Right ventricle myocardium superior (tissue), 1 donor: Measurements from ENCODE around the gene TMEM231. TPM values are rescaled to one million over a fixed set of nuclear protein-coding genes. Genes with fewer than 3 reads are reported as not detected.
"Not testable (repeated sequence)": the region's sequence is repeated elsewhere in the genome, so short reads cannot be mapped to it uniquely, and the experiment has no call there.

Source experiments
- ATAC-seq: fragments of 200-7000 bp; cut with Tn5 transposase; one replicate; pipeline ENCODE4 v1.9.1; 2020; ENCODE audit warnings: mild to moderate bottlenecking; ENCODE audit not compliant: poor library complexity
- DNase-seq: peaks from one replicate; pipeline ENCODE4 v3.0.0-alpha.2; 2020
- intact Hi-C: fragments of 100-400 bp; cut with DNase I; formaldehyde crosslinking; loops from one replicate; pipeline ENCODE4 v1.11.2; 2022
- long read RNA-seq: library from polyadenylated mRNA; unstranded; transcript quantifications from one replicate; pipeline ENCODE4 v2.0.0, GENCODE V29; 2021
- total RNA-seq: library from RNA; stranded (reverse); fragmentation: NEBNext Ultra II Directional; extraction: Animal tissue kit (Norgen Biotek cat#: 25700); gene quantifications from one replicate; pipeline ENCODE4 v1.2.1, GENCODE V29; 2021
- donor health status: DM: no; HTN: yes; CAD: no; lungs with severe emphysema.

Gene TMEM231
- 4.1 TPM for total RNA-seq
- long read RNA-seq, full-length matches to known transcripts: 25 of 31 reads
- long read RNA-seq, partial matches to known transcripts: 1 of 31 reads
- long read RNA-seq, other reads (novel, unspliced or antisense): 5 of 31 reads

GRCh38 chr16:75555707-75556430 lies at the start of gene TMEM231:
Gene TMEM231 (minus strand): TSS chr16:75556252. CDS start chr16:75556209, 43 bp downstream.
- ATAC-seq: peak; percentile 98
- intact Hi-C loops: loop anchor here (10.0 kb wide), 1 partner anchor 81 kb away; no protein-coding TSS in a partner anchor
- peak; percentile 99 for DNase-seq

GRCh38 chr16:75603241-75603640 lies 47.2 kb upstream of the TMEM231 start:
- ATAC-seq (no peak), DNase-seq (no peak)
- intact Hi-C loops: no loop called here

GRCh38 chr16:75599452-75600277 lies 43.6 kb upstream of the TMEM231 start:
- no peak for DNase-seq
- ATAC-seq: no peak
- intact Hi-C loops: no loop called here

DNA sequence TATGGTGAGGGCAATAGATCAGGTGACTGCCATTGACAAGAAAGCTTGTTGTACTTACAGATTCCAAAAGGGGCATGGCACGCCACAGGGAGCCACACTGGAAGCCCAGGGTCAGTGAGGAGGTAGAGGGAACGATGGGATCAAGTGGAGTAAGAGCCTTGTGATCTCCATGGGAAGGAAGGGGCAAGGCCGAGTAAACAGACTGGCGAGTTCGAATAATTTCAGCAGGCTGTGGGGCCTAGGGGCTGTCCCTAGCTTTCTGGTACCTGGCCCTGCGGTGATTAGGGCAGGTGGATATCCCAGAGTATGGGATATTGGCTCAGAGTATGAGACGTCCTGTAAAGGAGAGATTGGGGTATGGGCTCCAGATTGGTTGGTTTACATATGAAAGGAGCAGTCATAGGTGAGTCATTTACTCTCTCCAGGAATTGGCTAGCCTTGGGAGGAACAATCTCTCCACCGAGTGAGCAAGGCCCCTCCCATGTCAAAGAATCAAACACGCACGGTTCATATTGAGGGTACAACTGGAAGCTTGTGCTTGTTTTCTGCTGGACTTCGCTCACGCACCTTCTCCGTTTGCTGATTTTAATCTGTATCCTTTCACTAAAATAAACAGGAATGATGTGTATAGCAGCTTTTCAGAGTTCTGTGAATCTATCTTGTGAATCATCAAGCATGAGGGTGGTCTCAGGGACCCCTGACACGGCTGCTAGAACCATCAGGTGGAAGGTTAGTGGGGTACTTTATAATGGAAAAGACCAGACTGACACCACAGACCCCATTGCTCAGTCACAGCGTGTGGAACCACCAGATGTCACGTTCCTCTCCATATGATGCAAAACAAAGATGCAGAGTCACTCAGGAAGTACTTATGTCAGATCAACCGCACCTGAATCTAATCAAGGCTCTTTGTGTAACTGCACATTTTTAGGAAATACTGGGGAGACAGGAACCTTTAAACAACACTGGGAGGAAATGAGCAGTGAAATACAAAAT lies 38.1 kb upstream of the TMEM231 start:
- ATAC-seq (no peak), DNase-seq (no peak)
- intact Hi-C loops: no loop called here

GRCh38 chr16:75593308-75593707 lies 37.3 kb upstream of the TMEM231 start:
- ATAC-seq: no peak
- DNase-seq: no peak
- intact Hi-C loops: no loop called here

- ATAC-seq, DNase-seq, intact Hi-C loops: not testable (repeated sequence)
These were observed 35.9 kb upstream of the TMEM231 start for GRCh38 chr16:75591927-75592326.

DNA sequence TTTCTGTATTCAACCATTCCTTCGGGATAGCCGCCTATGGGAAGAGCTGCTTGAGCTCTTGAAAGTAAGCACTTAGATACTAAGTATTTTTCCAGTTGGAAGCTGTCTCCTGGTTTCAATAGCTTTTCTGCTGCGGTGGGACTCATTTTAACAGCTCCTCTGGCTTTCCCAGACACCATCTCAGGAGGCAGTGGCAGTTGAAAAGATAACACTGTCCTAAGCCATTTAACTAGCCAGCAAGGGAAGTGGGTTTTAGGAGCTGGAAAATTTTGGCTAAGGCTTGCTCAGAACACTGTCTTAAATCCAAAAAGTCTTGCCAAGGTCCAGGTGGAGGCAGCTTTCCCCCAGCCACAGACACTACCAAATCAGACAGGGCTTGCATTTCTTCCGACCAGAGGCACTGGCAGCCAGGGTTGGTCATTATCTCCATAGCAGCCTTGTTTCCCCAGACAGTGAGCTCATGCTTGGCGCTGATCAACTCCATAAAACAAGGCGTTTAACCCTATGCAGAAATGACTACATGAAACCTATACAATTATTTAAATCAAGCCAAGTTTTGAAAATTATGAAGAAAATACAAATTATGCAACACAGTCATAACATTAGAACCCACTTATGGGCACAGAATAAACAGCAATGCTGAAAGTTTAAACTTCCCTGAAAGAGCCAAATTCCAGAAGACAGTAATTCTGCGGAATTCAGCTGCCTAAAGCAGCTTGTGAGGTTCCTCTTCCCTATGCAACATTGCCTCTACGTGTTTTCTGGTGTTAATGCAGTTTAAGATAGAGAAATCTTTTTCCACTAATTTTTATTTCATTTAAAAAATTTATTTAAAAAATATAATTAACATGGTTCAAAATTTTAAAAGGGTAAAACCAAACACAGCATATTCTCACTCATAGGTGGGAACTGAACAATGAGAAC lies 35.1 kb upstream of the TMEM231 start:
- peak; percentile 75 for DNase-seq
- peak; percentile 92 for ATAC-seq
- intact Hi-C loops: no loop called here

GRCh38 chr16:75589306-75589705 lies 33.3 kb upstream of the TMEM231 start:
- ATAC-seq (peak; percentile 68), DNase-seq (peak; percentile 62)
- intact Hi-C loops: no loop called here

DNA sequence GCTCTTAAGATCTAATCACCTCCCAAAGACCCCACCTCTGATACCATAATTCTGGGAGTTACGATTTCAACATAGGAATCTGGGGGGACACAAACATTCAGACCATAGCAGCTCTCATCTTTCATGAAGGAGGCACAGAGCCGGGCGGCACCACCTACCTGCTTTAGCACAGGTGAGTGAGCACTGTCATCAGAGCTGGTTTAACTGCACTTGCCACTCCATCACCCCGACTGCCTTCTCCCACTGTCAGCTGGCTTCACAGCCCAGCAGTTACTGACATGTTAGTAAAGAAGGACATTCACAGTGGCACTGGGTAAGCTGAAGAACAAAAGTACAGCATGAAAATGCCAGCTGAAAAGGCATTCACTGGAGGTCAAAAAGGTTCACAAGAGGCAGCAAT lies 32.7 kb upstream of the TMEM231 start:
- no peak for DNase-seq
- ATAC-seq: no peak
- intact Hi-C loops: no loop called here

DNA sequence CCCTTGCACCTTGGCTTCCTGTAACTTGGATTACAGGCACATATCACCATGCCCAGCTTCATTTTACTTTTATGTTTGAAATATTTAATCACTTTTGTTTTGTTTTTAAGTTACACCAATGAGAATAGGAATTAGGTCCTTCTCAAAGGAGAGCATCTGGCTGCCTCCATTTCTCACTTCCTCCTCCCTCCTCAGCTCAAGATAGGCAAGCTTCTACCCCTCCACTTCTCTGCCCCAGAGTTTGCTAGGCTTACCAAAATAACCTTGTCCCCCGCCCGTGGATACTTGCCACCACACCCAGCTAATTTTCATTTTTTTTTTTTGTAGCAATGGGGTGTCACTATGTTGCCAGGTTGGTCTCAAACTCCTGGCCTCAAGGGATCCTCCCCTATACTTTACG lies 28.1 kb upstream of the TMEM231 start:
- intact Hi-C loops: no loop called here
- ATAC-seq: no peak
- DNase-seq: no peak

DNA sequence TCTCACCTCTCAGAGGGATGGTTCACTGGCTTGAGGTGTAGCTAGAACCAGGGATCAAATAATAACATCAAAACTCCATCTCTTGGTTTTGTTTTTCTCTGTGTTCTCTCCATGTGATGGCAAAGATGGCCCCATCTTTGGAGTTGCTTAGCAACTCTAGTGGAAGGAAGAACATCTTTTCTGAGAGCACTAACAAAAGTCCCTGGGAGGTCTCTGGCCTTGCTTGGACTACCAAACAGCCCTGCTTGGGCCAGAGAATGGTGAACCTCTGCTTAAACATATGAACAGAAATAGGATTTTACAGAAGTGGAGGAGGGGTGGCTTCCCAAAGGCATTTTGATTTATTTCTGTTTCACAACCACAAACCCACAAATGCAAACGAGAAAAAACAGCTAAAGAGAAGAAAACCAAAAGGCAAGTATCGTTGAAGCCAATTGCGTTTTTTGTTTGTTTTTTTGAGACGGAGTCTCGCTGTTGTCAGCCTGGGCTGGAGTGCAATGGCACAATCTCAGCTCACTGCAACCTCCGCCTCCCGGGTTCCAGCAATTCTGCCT lies 23.3 kb upstream of the TMEM231 start:
- no peak for DNase-seq
- no peak for ATAC-seq
- intact Hi-C loops: no loop called here

DNA sequence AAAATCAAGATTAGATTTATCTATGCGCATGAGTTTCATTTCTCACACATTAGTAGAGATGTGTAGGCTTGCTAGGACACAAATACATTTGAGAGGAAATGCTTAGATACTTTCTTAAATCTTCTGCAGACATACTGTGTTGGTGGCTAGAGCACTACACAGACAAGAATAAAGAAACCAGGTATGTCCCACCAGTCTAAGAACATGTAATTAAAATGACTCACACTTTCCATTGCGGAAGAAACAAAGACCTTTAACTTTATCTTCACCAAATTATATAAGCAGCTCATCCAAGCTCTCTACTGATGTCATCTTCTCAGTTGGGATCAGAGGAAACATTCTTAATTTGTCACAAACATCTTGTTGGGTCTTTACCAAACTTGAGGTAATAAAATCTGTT lies 22.7 kb upstream of the TMEM231 start:
- intact Hi-C loops: no loop called here
- ATAC-seq (no peak), DNase-seq (no peak)

DNA sequence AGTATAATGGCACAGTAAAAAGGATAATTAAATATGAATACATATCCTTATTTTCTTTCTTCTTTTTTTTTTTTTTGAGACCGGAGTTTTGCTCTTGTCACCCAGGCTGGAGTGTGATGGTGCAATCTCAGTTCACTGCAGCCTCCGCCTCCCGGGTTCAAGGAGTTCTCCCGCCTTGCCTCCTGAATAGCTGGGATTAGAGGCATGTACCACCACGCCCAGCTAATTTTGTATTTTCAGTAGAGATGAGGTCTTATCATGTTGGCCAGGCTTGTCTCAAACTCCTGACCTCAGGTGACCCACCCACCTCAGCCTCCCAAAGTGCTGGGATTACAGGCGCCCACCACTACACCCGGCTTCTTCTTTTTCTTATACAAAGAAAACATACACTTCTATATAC lies 22.2 kb upstream of the TMEM231 start:
- no peak for DNase-seq
- intact Hi-C loops: no loop called here
- no peak for ATAC-seq

DNA sequence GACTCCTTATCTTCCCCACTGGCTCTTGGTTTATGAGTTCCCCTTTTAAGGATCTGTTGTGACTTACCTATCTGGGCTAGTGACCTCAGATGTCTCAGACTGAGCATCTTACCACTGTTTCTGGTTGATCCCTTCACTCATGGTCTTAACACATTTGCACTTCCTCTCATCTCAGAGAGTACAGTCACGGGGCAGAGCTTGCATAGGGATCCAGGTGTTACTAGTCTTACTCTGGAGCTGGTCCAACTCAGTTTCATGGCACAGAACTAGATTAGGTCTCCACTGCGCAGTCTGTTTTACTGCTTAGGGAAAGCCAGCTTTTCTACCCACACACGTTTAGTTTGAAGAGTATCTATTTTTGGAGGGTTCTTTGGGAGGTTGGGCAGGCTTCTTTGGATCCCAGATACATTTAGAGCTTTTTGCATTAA lies 20.3 kb upstream of the TMEM231 start:
- no peak for DNase-seq
- intact Hi-C loops: no loop called here
- no peak for ATAC-seq

GRCh38 chr16:75575958-75576357 lies 19.9 kb upstream of the TMEM231 start:
- ATAC-seq: no peak
- no peak for DNase-seq
- intact Hi-C loops: no loop called here

- intact Hi-C loops: no loop called here
- DNase-seq: no peak
- no peak for ATAC-seq
These were observed 17.9 kb upstream of the TMEM231 start for GRCh38 chr16:75573955-75574354.

GRCh38 chr16:75572864-75573542 lies 17.0 kb upstream of the TMEM231 start:
- no peak for DNase-seq
- ATAC-seq: no peak
- intact Hi-C loops: no loop called here
